DOHH2 (cell line): ENCODE results near the gene NRK.
"Not testable (repeated sequence)": the region's sequence is repeated elsewhere in the genome, so short reads cannot be mapped to it uniquely, and the experiment has no call there.

Experiments used
- H3F3A ChIP-seq: fragments of 200-600 bp; sonication (generic), shearing (Covaris generic); 2 replicates; pipeline ENCODE4 v1.6.0; 2016; ENCODE audit warnings: antibody characterized with exemption, mild to moderate bottlenecking; ENCODE audit not compliant: control insufficient read depth, insufficient read depth
- H3K27ac ChIP-seq: fragments of 200-600 bp; sonication (generic); 2 replicates; pipeline ENCODE4 v1.5.1; 2014; ENCODE audit warnings: low read depth, mild to moderate bottlenecking, low read length, moderate library complexity
- H3K27me3 ChIP-seq: fragments of 200-600 bp; sonication (generic); 2 replicates; pipeline ENCODE4 v1.6.1; 2014; ENCODE audit warnings: mild to moderate bottlenecking, low read length, mixed read lengths; ENCODE audit not compliant: control insufficient read depth
- H3K36me3 ChIP-seq: fragments of 200-600 bp; sonication (generic); 2 replicates; pipeline ENCODE4 v1.6.1; 2014; ENCODE audit warnings: mild to moderate bottlenecking, low read length, moderate library complexity, mixed read lengths; ENCODE audit not compliant: control insufficient read depth
- H3K4me1 ChIP-seq: fragments of 200-600 bp; sonication (generic); 2 replicates; pipeline ENCODE4 v1.6.1; 2014; ENCODE audit warnings: mild to moderate bottlenecking, low read length, mixed read lengths; ENCODE audit not compliant: control insufficient read depth
- H3K4me2 ChIP-seq: fragments of 200-600 bp; sonication (generic); 2 replicates; pipeline ENCODE4 v1.6.0; 2014; ENCODE audit warnings: mild to moderate bottlenecking, low read length, moderate library complexity
- H3K4me3 ChIP-seq: fragments of 200-600 bp; sonication (generic); 2 replicates; pipeline ENCODE4 v1.5.1; 2014; ENCODE audit warnings: mild to moderate bottlenecking, low read length, mixed read lengths
- H3K79me2 ChIP-seq: fragments of 200-600 bp; sonication (generic); 2 replicates; pipeline ENCODE4 v1.6.1; 2014; ENCODE audit warnings: mild to moderate bottlenecking, low read length, mixed read lengths; ENCODE audit not compliant: control insufficient read depth
- H3K9me2 ChIP-seq: fragments of 200-600 bp; sonication (generic); replicated peaks from 2 replicates; pipeline ENCODE4 v1.6.1; 2014; ENCODE audit warnings: mild to moderate bottlenecking, low read length, mixed read lengths; ENCODE audit not compliant: control insufficient read depth
- H3K9me3 ChIP-seq: fragments of 200-600 bp; sonication (generic); 2 replicates; pipeline ENCODE4 v1.6.1; 2014; ENCODE audit warnings: antibody characterized with exemption, low read length, mixed read lengths; ENCODE audit not compliant: control insufficient read depth, insufficient read depth
- H4K20me1 ChIP-seq: fragments of 200-600 bp; sonication (generic); 2 replicates; pipeline ENCODE4 v1.6.0; 2014; ENCODE audit warnings: low read depth, mild to moderate bottlenecking, antibody characterized with exemption, low read length, moderate library complexity; ENCODE audit not compliant: control insufficient read depth, insufficient read depth
- EZH2phosphoT487 ChIP-seq: fragments of 200-600 bp; sonication (generic); IDR thresholded peaks from 2 replicates; pipeline ENCODE4 v1.6.1; 2017; ENCODE audit warnings: borderline replicate concordance, mild to moderate bottlenecking, antibody characterized with exemption, low read length, moderate library complexity, mixed read lengths
- TF ChIP-seq, protein P1 (sequence below): fragments of 200-600 bp; sonication (generic); IDR thresholded peaks from one replicate; pipeline ENCODE4 v1.5.1; 2014; ENCODE audit warnings: antibody characterized with exemption, mild to moderate bottlenecking, low read depth, low read length; ENCODE audit not compliant: poor library complexity, severe bottlenecking

Gene NRK

DNA sequence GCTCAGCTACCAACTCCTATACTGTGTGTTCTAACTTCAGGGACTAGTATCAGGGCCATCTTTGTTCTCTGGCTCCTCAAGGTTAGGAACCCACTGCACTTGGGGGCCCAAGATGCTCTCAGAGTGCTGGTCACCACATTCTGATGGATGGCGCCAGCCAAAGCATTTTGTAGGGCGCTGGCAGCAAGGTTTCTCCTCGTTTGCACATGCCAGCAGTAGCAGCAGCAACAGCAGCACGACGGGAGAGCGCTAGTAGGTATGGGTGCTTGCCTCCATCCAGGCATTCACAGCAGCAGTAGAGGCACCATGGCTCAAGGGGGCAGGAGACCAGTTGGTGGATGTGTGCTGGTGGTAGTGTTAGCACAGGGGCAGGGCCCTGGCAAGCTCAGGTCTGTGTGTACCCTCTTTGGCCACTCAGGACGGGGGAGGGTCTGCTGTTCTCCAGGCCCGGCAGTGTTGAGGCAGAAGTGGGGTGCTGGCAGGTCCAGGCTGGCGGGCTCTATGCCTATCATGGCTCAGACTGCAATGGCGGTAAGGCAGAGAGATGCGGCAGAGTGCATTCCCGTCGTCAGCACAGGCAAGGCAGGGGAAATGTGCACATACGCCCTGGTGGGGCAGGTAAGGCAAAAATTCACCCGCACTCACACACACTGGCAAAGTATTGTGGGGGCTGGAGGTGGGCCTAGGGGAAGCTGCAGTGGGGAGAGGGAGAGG lies 159.6 kb downstream of the NRK start:
- Histone ChIP-seq H3K9me2 (no peaks in the 10 kb centered on the region), H4K20me1 (no peaks in the 10 kb centered on the region), H3F3A (no peaks in the 10 kb centered on the region), H3K9me3 (no peaks in the 10 kb centered on the region), H3K4me3 (no peak overlapping the region), H3K4me2 (no peak overlapping the region), H3K27ac (no peak overlapping the region), H3K36me3 (no peaks in the 10 kb centered on the region), H3K79me2 (no peaks in the 10 kb centered on the region), H3K27me3 (no peaks in the 10 kb centered on the region), H3K4me1 (no peaks in the 10 kb centered on the region)
- TF ChIP-seq, protein P1, sequence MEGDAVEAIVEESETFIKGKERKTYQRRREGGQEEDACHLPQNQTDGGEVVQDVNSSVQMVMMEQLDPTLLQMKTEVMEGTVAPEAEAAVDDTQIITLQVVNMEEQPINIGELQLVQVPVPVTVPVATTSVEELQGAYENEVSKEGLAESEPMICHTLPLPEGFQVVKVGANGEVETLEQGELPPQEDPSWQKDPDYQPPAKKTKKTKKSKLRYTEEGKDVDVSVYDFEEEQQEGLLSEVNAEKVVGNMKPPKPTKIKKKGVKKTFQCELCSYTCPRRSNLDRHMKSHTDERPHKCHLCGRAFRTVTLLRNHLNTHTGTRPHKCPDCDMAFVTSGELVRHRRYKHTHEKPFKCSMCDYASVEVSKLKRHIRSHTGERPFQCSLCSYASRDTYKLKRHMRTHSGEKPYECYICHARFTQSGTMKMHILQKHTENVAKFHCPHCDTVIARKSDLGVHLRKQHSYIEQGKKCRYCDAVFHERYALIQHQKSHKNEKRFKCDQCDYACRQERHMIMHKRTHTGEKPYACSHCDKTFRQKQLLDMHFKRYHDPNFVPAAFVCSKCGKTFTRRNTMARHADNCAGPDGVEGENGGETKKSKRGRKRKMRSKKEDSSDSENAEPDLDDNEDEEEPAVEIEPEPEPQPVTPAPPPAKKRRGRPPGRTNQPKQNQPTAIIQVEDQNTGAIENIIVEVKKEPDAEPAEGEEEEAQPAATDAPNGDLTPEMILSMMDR, result no peak

GRCh38 chrX:105988487-105988886 lies 166.1 kb downstream of the NRK start:
- not testable (repeated sequence) for H3K4me2 ChIP-seq, H3F3A ChIP-seq, H3K4me3 ChIP-seq, H3K27me3 ChIP-seq, H3K36me3 ChIP-seq, H3K79me2 ChIP-seq, H3K9me2 ChIP-seq, H3K4me1 ChIP-seq, H4K20me1 ChIP-seq, H3K27ac ChIP-seq, H3K9me3 ChIP-seq

- Histone ChIP-seq H4K20me1 (no peaks in the 10 kb centered on the region), H3K36me3 (no peaks in the 10 kb centered on the region), H3K79me2 (no peaks in the 10 kb centered on the region), H3F3A (no peaks in the 10 kb centered on the region), H3K9me2 (no peaks in the 10 kb centered on the region), H3K27me3 (no peaks in the 10 kb centered on the region), H3K4me3 (no peak overlapping the region), H3K27ac (no peak overlapping the region), H3K4me2 (no peak overlapping the region), H3K9me3 (no peaks in the 10 kb centered on the region), H3K4me1 (no peaks in the 10 kb centered on the region)
- TF ChIP-seq EZH2phosphoT487, result no peak
- TF ChIP-seq, protein P1, result no peak
Observed at GRCh38 chrX:105999294-105999693, 177.0 kb downstream of the NRK start.

- no peaks in the 10 kb centered on the region for H3K79me2 ChIP-seq
- H4K20me1 ChIP-seq, result no peaks in the 10 kb centered on the region
- H3K4me2 ChIP-seq, result no peak overlapping the region
- H3K9me2 ChIP-seq, result no peaks in the 10 kb centered on the region
- H3K4me3 ChIP-seq, result no peak overlapping the region
- no peaks in the 10 kb centered on the region for H3K9me3 ChIP-seq
- no peak overlapping the region for H3K27ac ChIP-seq
- H3K27me3 ChIP-seq, result no peaks in the 10 kb centered on the region
- no peaks in the 10 kb centered on the region for H3K36me3 ChIP-seq
- H3K4me1 ChIP-seq, result no peaks in the 10 kb centered on the region
- no peaks in the 10 kb centered on the region for H3F3A ChIP-seq
- no peak for TF ChIP-seq EZH2phosphoT487
- TF ChIP-seq, protein P1, result no peak
Observed at GRCh38 chrX:106000203-106000602, 177.9 kb downstream of the NRK start.

DNA sequence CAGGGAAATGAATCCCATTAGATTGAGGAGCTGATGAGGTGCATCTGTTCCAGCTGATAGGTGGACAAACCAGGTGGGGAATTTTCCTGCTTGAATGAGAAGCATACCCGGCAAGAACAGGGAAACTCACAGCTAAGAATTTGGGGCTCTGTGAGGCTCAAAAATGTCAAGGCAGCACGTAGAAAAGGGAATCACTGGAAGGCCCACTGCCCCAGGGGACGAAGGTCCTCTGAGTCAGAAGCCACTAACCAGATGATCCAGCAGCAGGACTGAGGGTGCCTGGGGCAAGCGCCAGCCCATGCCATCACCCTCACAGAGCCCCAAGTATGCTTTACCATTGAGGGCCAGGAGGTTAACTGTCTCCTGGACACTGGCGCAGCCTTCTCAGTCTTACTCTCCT lies 178.3 kb downstream of the NRK start:
- H4K20me1 ChIP-seq, H3K79me2 ChIP-seq, H3K9me3 ChIP-seq, H3K36me3 ChIP-seq, H3K9me2 ChIP-seq, H3K27ac ChIP-seq, H3K4me3 ChIP-seq, H3K27me3 ChIP-seq, H3F3A ChIP-seq, H3K4me2 ChIP-seq, H3K4me1 ChIP-seq: not testable (repeated sequence)
